H1 (cell line): Measurements from ENCODE around the gene ADRB1. TPM values are rescaled to one million over a fixed set of nuclear protein-coding genes. Genes with fewer than 3 reads are reported as not detected.

Source experiments
- CTCF ChIA-PET: fragments of 300-600 bp; sonication (Branson Sonifier 250); formaldehyde crosslinking; loops from one replicate; lab custom pipeline; 2021; ENCODE audit not compliant: partially characterized antibody; lab: Charles Lee
- POLR2A ChIA-PET: fragments of 300-600 bp; sonication (Branson Sonifier 250); formaldehyde crosslinking; loops from one replicate; lab custom pipeline; 2021; ENCODE audit warnings: inconsistent platforms; ENCODE audit not compliant: partially characterized antibody; lab: Charles Lee
- DNase-seq, 2 experiments: peaks; one replicate each; pipeline versions ENCODE4 v3.0.0 to v3.0.0-alpha.2; 2010 to 2022; ENCODE audit warnings: low spot score in 2 of 2, low read depth in 1 of 2, mixed read lengths in 1 of 2
- FAIRE-seq: peaks from 2 replicates; lab custom pipeline; 2011; peaks lifted over from hg19 to GRCh38; lab: Jason Lieb, UNC
- H2AFZ ChIP-seq: 2 replicates; pipeline ENCODE4 v1.8.1; 2012; ENCODE audit warnings: low read length, inconsistent platforms
- H2AK5ac ChIP-seq: 2 replicates; pipeline ENCODE4 v1.6.1; 2013; ENCODE audit warnings: low read depth, low read length
- H2BK120ac ChIP-seq: replicated peaks from 2 replicates; pipeline ENCODE3; 2013; ENCODE audit warnings: low read depth, low read length, inconsistent platforms
- H2BK12ac ChIP-seq: 2 replicates; pipeline ENCODE4 v1.6.1; 2013; ENCODE audit warnings: low read depth, low read length
- H2BK15ac ChIP-seq: 2 replicates; pipeline ENCODE4 v1.6.1; 2013; ENCODE audit warnings: low read length
- H2BK20ac ChIP-seq: 2 replicates; pipeline ENCODE4 v1.6.1; 2013; ENCODE audit warnings: low read length
- H2BK5ac ChIP-seq: 2 replicates; pipeline ENCODE4 v1.6.1; 2013; ENCODE audit warnings: low read depth, low read length
- H3K14ac ChIP-seq: 2 replicates; pipeline ENCODE4 v1.6.1; 2013; ENCODE audit warnings: inconsistent platforms; ENCODE audit not compliant: insufficient read length
- H3K18ac ChIP-seq: 2 replicates; pipeline ENCODE4 v1.6.1; 2013; ENCODE audit warnings: low read length; ENCODE audit errors: extremely low read depth
- H3K23ac ChIP-seq: 2 replicates; pipeline ENCODE4 v1.6.1; 2013; ENCODE audit warnings: inconsistent platforms; ENCODE audit not compliant: insufficient read length
- H3K23me2 ChIP-seq: 2 replicates; pipeline ENCODE4 v1.6.1; 2013; ENCODE audit warnings: low read depth, low read length
- H3K27ac ChIP-seq: 2 replicates; pipeline ENCODE4 v1.6.1; 2011; ENCODE audit warnings: low read depth, low read length, inconsistent platforms
- H3K27me3 ChIP-seq, 4 experiments: replicated peaks in 1 of 4; 1 replicate in 1 of 4; 2 replicates in 3 of 4; pipeline versions ENCODE4 v1.6.1 to v1.8.1; 2011 to 2013; ENCODE audit warnings: low read length in 3 of 4, mild to moderate bottlenecking in 3 of 4, inconsistent platforms in 2 of 4, mixed read lengths in 2 of 4, moderate library complexity in 1 of 4; ENCODE audit not compliant: control insufficient read depth in 3 of 4, insufficient read depth in 3 of 4; ENCODE audit errors: extremely low read depth in 1 of 4
- H3K36me3 ChIP-seq, 4 experiments: 2 replicates each; pipeline versions ENCODE4 v1.6.1 to v1.8.1; 2011 to 2013; ENCODE audit warnings: mild to moderate bottlenecking in 4 of 4, low read length in 3 of 4, moderate library complexity in 2 of 4, control low read depth in 1 of 4, inconsistent platforms in 1 of 4; ENCODE audit not compliant: insufficient read depth in 4 of 4, control insufficient read depth in 2 of 4
- H3K4ac ChIP-seq: replicated peaks from 2 replicates; pipeline ENCODE3; 2013; ENCODE audit warnings: low read length, low read depth, mixed read lengths, inconsistent platforms; ENCODE audit not compliant: insufficient read length
- H3K4me1 ChIP-seq, 4 experiments: replicated peaks in 1 of 4; 1 replicate in 1 of 4; 2 replicates in 3 of 4; pipeline versions ENCODE4 v1.6.1 to v1.8.1; 2011 to 2013; ENCODE audit warnings: low read length in 3 of 4, inconsistent platforms in 2 of 4, mixed read lengths in 1 of 4; ENCODE audit not compliant: insufficient read depth in 4 of 4, control insufficient read depth in 3 of 4
- H3K4me2 ChIP-seq, 2 experiments: 2 replicates each; pipeline versions ENCODE4 v1.6.1 to v1.8.1; 2011 to 2013; ENCODE audit warnings: low read depth in 2 of 2, low read length in 2 of 2, control low read depth in 1 of 2, inconsistent platforms in 1 of 2, mild to moderate bottlenecking in 1 of 2; ENCODE audit not compliant: insufficient read depth in 1 of 2
- H3K4me3 ChIP-seq, 4 experiments: fragments of 200-600, 300-600 bp in 1 of 4; sonication (generic), shearing (Covaris generic), sonication (Bioruptor Twin) in 1 of 4; 2 replicates each; pipeline versions ENCODE4 v1.5.1 to v1.8.1; 2011 to 2016; ENCODE audit warnings: low read length in 4 of 4, low read depth in 3 of 4, control low read depth in 2 of 4, inconsistent platforms in 2 of 4, mild to moderate bottlenecking in 2 of 4, mixed read lengths in 1 of 4, moderate library complexity in 1 of 4; ENCODE audit not compliant: insufficient read depth in 2 of 4; ENCODE audit errors: extremely low read depth in 1 of 4
- H3K56ac ChIP-seq: replicated peaks from 2 replicates; pipeline ENCODE3; 2013; ENCODE audit warnings: low read depth, mild to moderate bottlenecking, mixed read lengths, low read length, inconsistent platforms; ENCODE audit not compliant: insufficient read length
- H3K79me1 ChIP-seq: 2 replicates; pipeline ENCODE4 v1.6.1; 2013; ENCODE audit warnings: low read depth, low read length, control low read depth
- H3K79me2 ChIP-seq, 2 experiments: 2 replicates each; pipeline versions ENCODE4 v1.6.1 to v1.8.1; 2012 to 2013; ENCODE audit warnings: low read length in 2 of 2, mild to moderate bottlenecking in 2 of 2, inconsistent platforms in 1 of 2; ENCODE audit not compliant: insufficient read depth in 2 of 2, control insufficient read depth in 1 of 2
- H3K9ac ChIP-seq, 4 experiments: replicated peaks in 1 of 4; 1 replicate in 1 of 4; 2 replicates in 3 of 4; pipeline versions ENCODE4 v1.6.1 to v1.8.1; 2011 to 2013; ENCODE audit warnings: low read depth in 3 of 4, low read length in 3 of 4, control low read depth in 2 of 4, mild to moderate bottlenecking in 2 of 4, moderate library complexity in 2 of 4, inconsistent platforms in 1 of 4; ENCODE audit errors: extremely low read depth in 1 of 4
- H3K9me3 ChIP-seq, 2 experiments: 2 replicates each; pipeline versions ENCODE4 v1.6.1 to v1.8.1; 2012 to 2013; ENCODE audit warnings: mild to moderate bottlenecking in 2 of 2, moderate library complexity in 2 of 2, control low read depth in 1 of 2, inconsistent platforms in 1 of 2, low read depth in 1 of 2, low read length in 1 of 2, mixed read lengths in 1 of 2; ENCODE audit not compliant: insufficient read depth in 2 of 2
- H4K20me1 ChIP-seq, 2 experiments: replicated peaks in 1 of 2; 2 replicates each; pipeline versions ENCODE3 to v1.8.1; 2011 to 2013; ENCODE audit warnings: inconsistent platforms in 2 of 2, low read length in 2 of 2, mild to moderate bottlenecking in 1 of 2; ENCODE audit not compliant: insufficient read depth in 2 of 2, control insufficient read depth in 1 of 2
- H4K5ac ChIP-seq: 2 replicates; pipeline ENCODE4 v1.6.1; 2013; ENCODE audit warnings: low read length, low read depth, mixed read lengths, inconsistent platforms; ENCODE audit not compliant: insufficient read length
- H4K8ac ChIP-seq: 2 replicates; pipeline ENCODE4 v1.8.0; 2013; ENCODE audit warnings: mild to moderate bottlenecking, moderate library complexity, low read length, inconsistent platforms; ENCODE audit not compliant: insufficient read depth; ENCODE audit errors: extremely low read depth
- H4K91ac ChIP-seq: replicated peaks from 2 replicates; pipeline ENCODE3; 2013; ENCODE audit warnings: low read length, mixed read lengths, inconsistent platforms; ENCODE audit not compliant: insufficient read length
- ATF2 ChIP-seq: IDR thresholded peaks from 2 replicates; pipeline ENCODE4 v1.6.1; 2012; ENCODE audit warnings: low read length, inconsistent platforms
- CBX5 ChIP-seq: fragments of 300-800, 300-1000 bp; sonication (generic); IDR thresholded peaks from 2 replicates; pipeline ENCODE4 v1.7.1; 2016; ENCODE audit warnings: antibody characterized with exemption, low read length, low read depth
- EP300 ChIP-seq, 2 experiments: IDR thresholded peaks; 1 replicate in 1 of 2; 2 replicates in 1 of 2; pipeline ENCODE4 v1.6.1; 2011 to 2012; ENCODE audit warnings: low read depth in 2 of 2, low read length in 2 of 2, mild to moderate bottlenecking in 2 of 2, borderline replicate concordance in 1 of 2, inconsistent platforms in 1 of 2, moderate library complexity in 1 of 2
- HDAC2 ChIP-seq, 2 experiments: fragments of 300-600 bp in 1 of 2; sonication (generic) in 1 of 2; IDR thresholded peaks; 2 replicates each; pipeline ENCODE4 v1.6.1; 2011 to 2012; ENCODE audit warnings: low read depth in 2 of 2, low read length in 2 of 2, mild to moderate bottlenecking in 2 of 2, moderate library complexity in 2 of 2, borderline replicate concordance in 1 of 2, inconsistent platforms in 1 of 2
- NANOG ChIP-seq: IDR thresholded peaks from 2 replicates; pipeline ENCODE4 v1.6.1; 2011; ENCODE audit warnings: low read length, low read depth, mild to moderate bottlenecking, inconsistent platforms; ENCODE audit not compliant: insufficient read depth, poor library complexity, severe bottlenecking
- SAP30 ChIP-seq: fragments of 300-600 bp; sonication (generic); IDR thresholded peaks from 2 replicates; pipeline ENCODE4 v1.7.1; 2012; ENCODE audit warnings: low read length, moderate library complexity, mild to moderate bottlenecking, inconsistent platforms; ENCODE audit not compliant: insufficient read depth, insufficient replicate concordance
- SIRT6 ChIP-seq: IDR thresholded peaks from one replicate; pipeline ENCODE4 v1.7.1; 2012; ENCODE audit warnings: low read length, inconsistent platforms
- SP1 ChIP-seq: IDR thresholded peaks from 2 replicates; pipeline ENCODE4 v1.6.1; 2011; ENCODE audit warnings: low read depth, low read length
- TAF1 ChIP-seq: IDR thresholded peaks from 2 replicates; pipeline ENCODE4 v1.6.1; 2011; ENCODE audit warnings: mild to moderate bottlenecking, low read depth, low read length
- WGBS, 2 experiments: shearing (Covaris generic) in 1 of 2; methylation state at CpG; one replicate each; pipeline versions ENCODE4 v1.1.6 to v1.1.7; 2013 to 2015; ENCODE audit warnings: low lambda C conversion rate in 2 of 2, mixed read lengths in 2 of 2, inconsistent platforms in 1 of 2, low coverage in 1 of 2, missing lambda C conversion rate in 1 of 2; ENCODE audit not compliant: insufficient replicate concordance in 2 of 2, insufficient coverage in 1 of 2, insufficient read length in 1 of 2; ENCODE audit errors: extremely low coverage in 1 of 2, missing lambda C conversion rate in 1 of 2; 5-methylcytosine and 5-hydroxymethylcytosine counted together
- polyA plus RNA-seq, 7 experiments: library from polyadenylated mRNA; depleted of rRNA in 3 of 7; stranded (reverse) in 5 of 7; unstranded in 2 of 7; fragments of >200 nt in 5 of 7; fragments of 200-250 nt in 2 of 7; gene quantifications; 1 replicate in 5 of 7; 2 replicates in 1 of 7; 4 replicates in 1 of 7; pipeline versions ENCODE4 v1.2.1 to v1.2.3, GENCODE V29; 2011 to 2013; ENCODE audit warnings: missing spikeins in 2 of 7, mixed read lengths in 2 of 7
- total RNA-seq: library from RNA; stranded (reverse); fragmentation: NEBNext Ultra II Directional; extraction: Animal tissue kit (Norgen Biotek cat#: 25700); gene quantifications from 2 replicates; pipeline ENCODE4 v1.2.1, GENCODE V29; 2021
- TF ChIP-seq, protein P1 (sequence below): IDR thresholded peaks from 2 replicates; pipeline ENCODE4 v1.6.1; 2012; ENCODE audit warnings: inconsistent platforms

The ADRB1 gene
- total and polyA plus RNA-seq, 2 of the 8 experiments (the other 6 are each of a cell fraction or from before 2014, with no cell fraction given), result 0.14 to 0.48 TPM

- Histone ChIP-seq H3K56ac (no peak overlapping the region), H2AK5ac (no peak overlapping the region), H3K14ac (no peak overlapping the region), H3K27ac (no peak overlapping the region), H4K20me1 (no peaks in the 10 kb centered on the region), H2BK120ac (no peak overlapping the region), H2BK20ac (no peak overlapping the region), H3K4ac (no peak overlapping the region), H3K4me2 (no peak overlapping the region; a peak in 1 of 4 replicates), H3K36me3 (no peaks in the 10 kb centered on the region), H2BK12ac (no peak overlapping the region), H3K9ac (no peak overlapping the region), H2BK15ac (no peak overlapping the region), H3K4me3 (no peak overlapping the region), H4K91ac (no peak overlapping the region), H4K5ac (no peak overlapping the region), H4K8ac (no peak overlapping the region), H3K4me1 (peaks cover 0 to 4% (median 0%) of the 10 kb centered on the region in 4 experiments; a peak in 3 of 7 replicates), H3K18ac (no peak overlapping the region), H3K27me3 (peaks cover 0 to 3% (median 0%) of the 10 kb centered on the region in 4 experiments; a peak in 2 of 7 replicates), H3K23ac (no peak overlapping the region), H3K79me1 (no peaks in the 10 kb centered on the region), H3K9me3 (no peaks in the 10 kb centered on the region), H3K23me2 (no peaks in the 10 kb centered on the region), H2BK5ac (no peak overlapping the region), H3K79me2 (no peaks in the 10 kb centered on the region), H2AFZ (0 out of 2 replicates have a peak overlapping the region, but pooled peaks have one; percentile 44)
- FAIRE-seq, result no peak
- WGBS, 2 experiments, result 48% methylated on average over 6 of the region's 6 CpGs; no CpG with 5 or more reads in 1 of the 2 experiments
- ChIA-PET CTCF (interaction anchor here (1.0 to 1.4 kb wide), 3 partner anchors 9 to 17 kb away, joined by 3 to 6 read pairs (median 4); no protein-coding TSS in a partner anchor), POLR2A (no interaction called here)
- no peak for DNase-seq
- no peak for TF ChIP-seq EP300 (IDR thresholded peaks at IDR 0.05; ENCODE audit: borderline replicate concordance in 1 of 2, low read depth in 2 of 2, low read length in 2 of 2)
- no peak for TF ChIP-seq ATF2
- TF ChIP-seq HDAC2 (IDR thresholded peaks at IDR 0.05; ENCODE audit: borderline replicate concordance in 1 of 2, low read depth in 2 of 2, low read length in 2 of 2), result no peak
- no peak for TF ChIP-seq CBX5
- no peak for TF ChIP-seq TAF1
- no peak for TF ChIP-seq SAP30
- no peak for TF ChIP-seq SP1
- TF ChIP-seq, protein P1, sequence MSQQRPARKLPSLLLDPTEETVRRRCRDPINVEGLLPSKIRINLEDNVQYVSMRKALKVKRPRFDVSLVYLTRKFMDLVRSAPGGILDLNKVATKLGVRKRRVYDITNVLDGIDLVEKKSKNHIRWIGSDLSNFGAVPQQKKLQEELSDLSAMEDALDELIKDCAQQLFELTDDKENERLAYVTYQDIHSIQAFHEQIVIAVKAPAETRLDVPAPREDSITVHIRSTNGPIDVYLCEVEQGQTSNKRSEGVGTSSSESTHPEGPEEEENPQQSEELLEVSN, result no peak
- no peak for TF ChIP-seq NANOG
- TF ChIP-seq SIRT6, result no peak
Measured at GRCh38 chr10:114061148-114061547, 17.5 kb downstream of the ADRB1 start.
